Suprapubic skin (tissue), 3 donors: Measurements from ENCODE around the gene ZNF497.

Experiments
- EP300 ChIP-seq: sonication (generic); formaldehyde crosslinking; IDR thresholded peaks from one replicate; pipeline ENCODE4 v1.6.1; 2017; ENCODE audit warnings: antibody characterized with exemption
- POLR2A ChIP-seq, 2 donors: fragments of 450-650 bp; IDR thresholded peaks; one replicate each; pipeline ENCODE4 v1.6.1; 2017; ENCODE audit warnings: antibody characterized with exemption in 2 of 2, mild to moderate bottlenecking in 2 of 2, moderate library complexity in 2 of 2
- TF ChIP-seq, protein P1 (sequence below), 2 donors: fragments of 200-600 bp in 1 of 2; fragments of 450-650 bp in 1 of 2; sonication (generic) in 1 of 2; IDR thresholded peaks; one replicate each; pipeline ENCODE4 v1.5.1; 2016 to 2019; ENCODE audit warnings: antibody characterized with exemption in 2 of 2, mild to moderate bottlenecking in 1 of 2, moderate library complexity in 1 of 2

DNA sequence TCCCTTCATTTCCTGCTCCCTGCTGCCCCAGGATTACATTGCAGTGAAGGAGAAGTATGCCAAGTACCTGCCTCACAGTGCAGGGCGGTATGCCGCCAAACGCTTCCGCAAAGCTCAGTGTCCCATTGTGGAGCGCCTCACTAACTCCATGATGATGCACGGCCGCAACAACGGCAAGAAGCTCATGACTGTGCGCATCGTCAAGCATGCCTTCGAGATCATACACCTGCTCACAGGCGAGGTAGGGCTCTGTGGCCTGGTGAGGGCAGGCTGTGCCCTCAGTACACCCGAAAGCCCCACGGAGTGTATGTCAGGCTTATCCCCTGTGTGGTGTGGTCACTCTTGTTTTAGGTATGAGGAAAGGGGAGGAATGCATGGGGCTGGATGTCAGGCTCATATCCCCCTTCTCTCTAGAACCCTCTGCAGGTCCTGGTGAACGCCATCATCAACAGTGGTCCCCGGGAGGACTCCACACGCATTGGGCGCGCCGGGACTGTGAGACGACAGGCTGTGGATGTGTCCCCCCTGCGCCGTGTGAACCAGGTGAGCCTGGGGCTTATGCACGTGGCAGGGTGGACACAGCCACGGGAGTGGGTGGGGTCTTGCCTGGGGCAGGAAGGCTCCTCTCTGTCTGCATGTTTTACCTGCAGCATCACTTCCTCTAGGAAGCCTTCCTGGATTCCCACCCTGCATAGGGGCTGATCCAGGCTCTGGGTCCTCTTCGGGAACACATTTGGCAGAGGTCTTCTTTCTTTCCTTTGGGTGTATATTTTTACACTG, 30.6 kb upstream of the ZNF497 start:
- TF ChIP-seq, protein P1, sequence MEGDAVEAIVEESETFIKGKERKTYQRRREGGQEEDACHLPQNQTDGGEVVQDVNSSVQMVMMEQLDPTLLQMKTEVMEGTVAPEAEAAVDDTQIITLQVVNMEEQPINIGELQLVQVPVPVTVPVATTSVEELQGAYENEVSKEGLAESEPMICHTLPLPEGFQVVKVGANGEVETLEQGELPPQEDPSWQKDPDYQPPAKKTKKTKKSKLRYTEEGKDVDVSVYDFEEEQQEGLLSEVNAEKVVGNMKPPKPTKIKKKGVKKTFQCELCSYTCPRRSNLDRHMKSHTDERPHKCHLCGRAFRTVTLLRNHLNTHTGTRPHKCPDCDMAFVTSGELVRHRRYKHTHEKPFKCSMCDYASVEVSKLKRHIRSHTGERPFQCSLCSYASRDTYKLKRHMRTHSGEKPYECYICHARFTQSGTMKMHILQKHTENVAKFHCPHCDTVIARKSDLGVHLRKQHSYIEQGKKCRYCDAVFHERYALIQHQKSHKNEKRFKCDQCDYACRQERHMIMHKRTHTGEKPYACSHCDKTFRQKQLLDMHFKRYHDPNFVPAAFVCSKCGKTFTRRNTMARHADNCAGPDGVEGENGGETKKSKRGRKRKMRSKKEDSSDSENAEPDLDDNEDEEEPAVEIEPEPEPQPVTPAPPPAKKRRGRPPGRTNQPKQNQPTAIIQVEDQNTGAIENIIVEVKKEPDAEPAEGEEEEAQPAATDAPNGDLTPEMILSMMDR (IDR thresholded peaks at IDR 0.05): no peak
- TF ChIP-seq EP300 (no peak), POLR2A (IDR thresholded peaks at IDR 0.05) (no peak)
